Suprapubic skin (tissue), 4 donors: Measurements from ENCODE around the gene TTC27. TPM values are rescaled to one million over a fixed set of nuclear protein-coding genes. Genes with fewer than 3 reads are reported as not detected.

Experiments
- DNase-seq, 2 donors: peaks; one replicate each; pipeline ENCODE4 v3.0.0-alpha.2; 2019; ENCODE audit warnings: low spot score in 2 of 2
- H3K27ac ChIP-seq: fragments of 200-600 bp; sonication (generic); one replicate; pipeline ENCODE4 v1.5.1; 2019
- H3K27me3 ChIP-seq: fragments of 200-600 bp; sonication (generic); one replicate; pipeline ENCODE4 v1.5.1; 2019
- H3K36me3 ChIP-seq: fragments of 200-600 bp; sonication (generic); one replicate; pipeline ENCODE4 v1.5.1; 2019
- H3K4me1 ChIP-seq: fragments of 200-600 bp; sonication (generic); one replicate; pipeline ENCODE4 v1.5.1; 2019
- H3K4me3 ChIP-seq: fragments of 200-600 bp; sonication (generic); one replicate; pipeline ENCODE4 v1.5.1; 2019; ENCODE audit warnings: mild to moderate bottlenecking
- H3K9me3 ChIP-seq: fragments of 200-600 bp; sonication (generic); one replicate; pipeline ENCODE4 v1.5.1; 2019
- EP300 ChIP-seq: sonication (generic); formaldehyde crosslinking; IDR thresholded peaks from one replicate; pipeline ENCODE4 v1.6.1; 2017; ENCODE audit warnings: antibody characterized with exemption
- POLR2A ChIP-seq, 2 donors: fragments of 450-650 bp; IDR thresholded peaks; one replicate each; pipeline ENCODE4 v1.6.1; 2017; ENCODE audit warnings: antibody characterized with exemption in 2 of 2, mild to moderate bottlenecking in 2 of 2, moderate library complexity in 2 of 2
- POLR2AphosphoS5 ChIP-seq, 3 donors: sonication (generic); formaldehyde crosslinking; IDR thresholded peaks; one replicate each; pipeline ENCODE4 v1.6.1; 2017; ENCODE audit warnings: antibody characterized with exemption in 3 of 3
- WGBS: methylation state at CpG from one replicate; pipeline ENCODE4 v1.1.5; 2018; 5-methylcytosine and 5-hydroxymethylcytosine counted together
- total RNA-seq, 4 donors: library from RNA; depleted of rRNA; stranded (reverse); fragments of >200 nt; gene quantifications; one replicate each; pipeline ENCODE4 v1.1.0, GENCODE V29; 2016
- TF ChIP-seq, protein P1 (sequence below), 2 donors: fragments of 200-600 bp in 1 of 2; fragments of 450-650 bp in 1 of 2; sonication (generic) in 1 of 2; IDR thresholded peaks; one replicate each; pipeline ENCODE4 v1.5.1; 2016 to 2019; ENCODE audit warnings: antibody characterized with exemption in 2 of 2, mild to moderate bottlenecking in 1 of 2, moderate library complexity in 1 of 2

Gene TTC27
- total RNA-seq, 4 donors from 2014 or later = 14.0 to 32.7 (median 19.1) TPM

DNA sequence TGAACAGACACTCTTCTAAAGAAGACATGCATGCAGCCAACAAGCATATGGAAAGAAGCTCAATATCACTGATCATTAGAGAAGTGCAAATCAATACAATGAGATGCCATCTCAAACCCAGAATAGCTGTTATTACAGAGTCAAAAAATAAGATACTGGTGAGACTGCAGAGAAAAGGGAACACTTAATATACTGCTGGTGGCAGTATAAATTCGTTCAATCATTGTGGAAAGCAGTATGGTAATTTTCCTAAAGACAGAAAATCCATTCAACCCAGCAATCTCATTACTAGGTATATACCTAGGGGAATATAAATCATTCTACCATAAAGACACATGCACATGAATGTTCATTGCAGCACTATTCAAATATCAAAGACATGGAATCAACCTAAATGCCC, 202.3 kb downstream of the TTC27 start:
- Histone ChIP-seq H3K4me1 (peaks cover 2% of the 10 kb centered on the region), H3K27me3 (no peaks in the 10 kb centered on the region), H3K4me3 (no peak overlapping the region), H3K9me3 (no peaks in the 10 kb centered on the region), H3K27ac (no peak overlapping the region), H3K36me3 (no peaks in the 10 kb centered on the region)
- no peak for TF ChIP-seq POLR2AphosphoS5 (IDR thresholded peaks at IDR 0.05)
- TF ChIP-seq POLR2A (IDR thresholded peaks at IDR 0.05) = no peak
- no peak for TF ChIP-seq EP300
- TF ChIP-seq, protein P1, sequence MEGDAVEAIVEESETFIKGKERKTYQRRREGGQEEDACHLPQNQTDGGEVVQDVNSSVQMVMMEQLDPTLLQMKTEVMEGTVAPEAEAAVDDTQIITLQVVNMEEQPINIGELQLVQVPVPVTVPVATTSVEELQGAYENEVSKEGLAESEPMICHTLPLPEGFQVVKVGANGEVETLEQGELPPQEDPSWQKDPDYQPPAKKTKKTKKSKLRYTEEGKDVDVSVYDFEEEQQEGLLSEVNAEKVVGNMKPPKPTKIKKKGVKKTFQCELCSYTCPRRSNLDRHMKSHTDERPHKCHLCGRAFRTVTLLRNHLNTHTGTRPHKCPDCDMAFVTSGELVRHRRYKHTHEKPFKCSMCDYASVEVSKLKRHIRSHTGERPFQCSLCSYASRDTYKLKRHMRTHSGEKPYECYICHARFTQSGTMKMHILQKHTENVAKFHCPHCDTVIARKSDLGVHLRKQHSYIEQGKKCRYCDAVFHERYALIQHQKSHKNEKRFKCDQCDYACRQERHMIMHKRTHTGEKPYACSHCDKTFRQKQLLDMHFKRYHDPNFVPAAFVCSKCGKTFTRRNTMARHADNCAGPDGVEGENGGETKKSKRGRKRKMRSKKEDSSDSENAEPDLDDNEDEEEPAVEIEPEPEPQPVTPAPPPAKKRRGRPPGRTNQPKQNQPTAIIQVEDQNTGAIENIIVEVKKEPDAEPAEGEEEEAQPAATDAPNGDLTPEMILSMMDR (IDR thresholded peaks at IDR 0.05) = no peak
- WGBS = 90% methylated on average over 1 of the region's 1 CpG
- DNase-seq = no peak

DNA sequence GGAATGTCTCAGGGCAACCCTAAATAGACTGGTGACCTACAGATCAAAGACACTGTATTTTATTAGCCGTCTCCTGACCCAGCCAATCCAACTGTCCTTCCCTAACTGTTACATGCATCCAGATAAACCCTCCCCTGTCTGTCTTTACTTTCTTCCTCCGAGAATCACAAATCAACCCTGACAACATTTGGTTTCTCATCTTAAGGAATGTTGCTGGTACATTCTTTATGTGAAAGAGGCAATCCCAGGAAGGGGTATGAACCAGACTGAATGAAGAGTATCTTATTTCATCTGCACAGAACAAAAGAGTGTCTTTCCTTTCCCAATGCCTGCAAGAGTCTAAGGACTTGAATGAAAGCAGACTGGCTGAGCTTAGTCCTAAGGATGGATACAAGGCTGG, 205.0 kb downstream of the TTC27 start:
- H3K36me3 ChIP-seq = no peaks in the 10 kb centered on the region
- H3K4me3 ChIP-seq = no peak overlapping the region
- DNase-seq = no peak
- TF ChIP-seq POLR2A (IDR thresholded peaks at IDR 0.05) (no peak), EP300 (no peak), POLR2AphosphoS5 (IDR thresholded peaks at IDR 0.05) (no peak)
- TF ChIP-seq, protein P1 (IDR thresholded peaks at IDR 0.05) = no peak
- H3K4me1 ChIP-seq = no peaks in the 10 kb centered on the region
- no peaks in the 10 kb centered on the region for H3K27me3 ChIP-seq
- no peaks in the 10 kb centered on the region for H3K9me3 ChIP-seq
- H3K27ac ChIP-seq = no peak overlapping the region
- 67% methylated on average over 2 of the region's 2 CpGs for WGBS

DNA sequence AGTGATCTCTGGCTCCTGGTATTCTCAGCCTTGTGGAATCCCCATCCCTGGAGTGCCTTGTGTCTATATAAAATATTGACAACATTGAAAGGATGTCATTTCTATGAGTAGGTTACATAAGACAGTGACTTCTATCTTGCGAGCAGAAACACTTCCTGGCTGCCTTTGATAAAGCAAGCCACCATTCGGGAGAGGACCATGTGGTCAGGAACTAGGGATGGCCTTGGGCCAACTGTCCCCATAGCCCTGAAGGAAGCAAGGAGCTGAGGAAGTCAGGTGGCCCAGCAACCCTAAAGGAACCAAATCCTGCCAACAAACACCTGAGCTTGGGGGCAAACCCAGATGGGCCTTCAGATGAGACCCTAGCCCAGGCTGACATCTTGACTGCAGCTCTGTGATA, 205.9 kb downstream of the TTC27 start:
- TF ChIP-seq, protein P1 (IDR thresholded peaks at IDR 0.05) = no peak
- TF ChIP-seq EP300 (no peak), POLR2A (IDR thresholded peaks at IDR 0.05) (no peak), POLR2AphosphoS5 (IDR thresholded peaks at IDR 0.05) (no peak)
- 46% methylated on average over 2 of the region's 2 CpGs for WGBS

DNA sequence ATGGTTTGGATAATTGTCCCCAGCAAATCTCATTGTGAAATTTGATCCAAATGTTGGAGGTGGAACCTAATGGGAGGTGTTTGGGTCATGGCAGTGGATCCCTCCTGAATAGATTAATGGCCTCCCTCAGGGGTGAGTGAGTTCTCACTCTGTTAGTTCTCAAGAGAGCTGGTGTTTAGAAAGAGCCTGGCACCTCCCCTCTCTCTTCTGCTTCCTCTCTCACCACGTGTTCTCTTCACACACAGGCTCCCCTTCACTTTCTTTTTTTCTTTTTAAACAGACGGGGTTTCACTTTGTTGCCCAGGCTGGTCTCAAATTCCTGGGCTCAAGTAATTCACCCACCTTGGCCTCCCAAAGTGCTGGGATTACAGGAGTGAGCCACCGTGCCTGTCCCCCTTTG, 207.3 kb downstream of the TTC27 start:
- TF ChIP-seq POLR2A (IDR thresholded peaks at IDR 0.05) (no peak), POLR2AphosphoS5 (IDR thresholded peaks at IDR 0.05) (no peak), EP300 (no peak)
- TF ChIP-seq, protein P1 (IDR thresholded peaks at IDR 0.05) = no peak
- no peak for DNase-seq
- WGBS = 64% methylated on average over 3 of the region's 3 CpGs

More for the DNA sequence above, 205.9 kb downstream of the TTC27 start:
- H3K4me3 ChIP-seq = no peak overlapping the region
- H3K4me1 ChIP-seq = no peaks in the 10 kb centered on the region
- no peaks in the 10 kb centered on the region for H3K9me3 ChIP-seq
- no peaks in the 10 kb centered on the region for H3K27me3 ChIP-seq
- H3K36me3 ChIP-seq = no peaks in the 10 kb centered on the region
- no peak for DNase-seq
- no peak overlapping the region for H3K27ac ChIP-seq

DNA sequence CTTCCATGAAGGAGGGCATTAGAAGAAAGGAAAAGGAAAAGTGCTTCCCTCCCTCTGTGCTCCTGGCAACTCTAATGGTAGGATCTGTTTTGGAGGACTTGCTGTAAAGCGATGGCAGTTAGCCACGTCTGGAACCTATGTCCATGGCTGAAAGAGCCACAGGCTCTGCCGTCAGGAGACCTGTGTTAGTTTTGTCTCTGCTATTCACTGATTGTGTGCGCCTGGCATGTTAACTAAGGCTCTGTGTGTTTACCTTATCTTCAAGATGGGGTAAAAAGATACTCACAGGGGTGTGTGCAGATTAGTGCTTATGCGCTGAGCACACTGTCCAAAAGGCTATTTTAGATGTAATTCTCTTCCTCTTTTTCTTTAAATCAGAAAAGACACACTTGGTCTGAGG, 209.1 kb downstream of the TTC27 start:
- no peaks in the 10 kb centered on the region for H3K9me3 ChIP-seq
- WGBS = 84% methylated on average over 5 of the region's 5 CpGs
- H3K4me3 ChIP-seq = no peak overlapping the region
- no peaks in the 10 kb centered on the region for H3K36me3 ChIP-seq
- H3K27ac ChIP-seq = no peak overlapping the region
- H3K27me3 ChIP-seq = no peaks in the 10 kb centered on the region
- TF ChIP-seq, protein P1 (IDR thresholded peaks at IDR 0.05) = no peak
- TF ChIP-seq POLR2AphosphoS5 (IDR thresholded peaks at IDR 0.05) (no peak), POLR2A (IDR thresholded peaks at IDR 0.05) (no peak), EP300 (no peak)
- no peak for DNase-seq
- no peaks in the 10 kb centered on the region for H3K4me1 ChIP-seq

More for the DNA sequence above, 207.3 kb downstream of the TTC27 start:
- no peak overlapping the region for H3K27ac ChIP-seq
- H3K9me3 ChIP-seq = no peaks in the 10 kb centered on the region
- H3K36me3 ChIP-seq = no peaks in the 10 kb centered on the region
- no peak overlapping the region for H3K4me3 ChIP-seq
- H3K4me1 ChIP-seq = no peaks in the 10 kb centered on the region
- no peaks in the 10 kb centered on the region for H3K27me3 ChIP-seq
